Measurements from ENCODE around the gene NME4.

- TF ChIP-seq ZNF274 (IDR thresholded peaks at IDR 0.05; ENCODE audit: low read depth, low read length) (no peak), POLR2AphosphoS5 (IDR thresholded peaks at IDR 0.05; ENCODE audit: low read depth, low read length) (no peak), CTCF (IDR thresholded peaks at IDR 0.05 in 2 of 3, conservative IDR thresholded peaks at IDR 0.05 in 1 of 3; ENCODE audit: borderline replicate concordance in 1 of 3, insufficient read depth in 1 of 3, low read depth in 2 of 3, low read length in 2 of 3) (no peak), EZH2 (IDR thresholded peaks at IDR 0.05) (no peak), RAD21 (IDR thresholded peaks at IDR 0.05; ENCODE audit: low read depth) (no peak), REST (IDR thresholded peaks at IDR 0.05; ENCODE audit: low read depth) (no peak), MAX (IDR thresholded peaks at IDR 0.05) (no peak), JUND (IDR thresholded peaks at IDR 0.05) (no peak), TCF7L2 (IDR thresholded peaks at IDR 0.05; ENCODE audit: borderline replicate concordance, extremely low read depth, insufficient read depth, insufficient read length) (no peak), SIN3A (IDR thresholded peaks at IDR 0.05; ENCODE audit: low read depth) (no peak), POLR2A (IDR thresholded peaks at IDR 0.05; ENCODE audit: borderline replicate concordance, extremely low read depth, insufficient read depth, insufficient read length) (no peak)
- TF ChIP-seq, protein P1, sequence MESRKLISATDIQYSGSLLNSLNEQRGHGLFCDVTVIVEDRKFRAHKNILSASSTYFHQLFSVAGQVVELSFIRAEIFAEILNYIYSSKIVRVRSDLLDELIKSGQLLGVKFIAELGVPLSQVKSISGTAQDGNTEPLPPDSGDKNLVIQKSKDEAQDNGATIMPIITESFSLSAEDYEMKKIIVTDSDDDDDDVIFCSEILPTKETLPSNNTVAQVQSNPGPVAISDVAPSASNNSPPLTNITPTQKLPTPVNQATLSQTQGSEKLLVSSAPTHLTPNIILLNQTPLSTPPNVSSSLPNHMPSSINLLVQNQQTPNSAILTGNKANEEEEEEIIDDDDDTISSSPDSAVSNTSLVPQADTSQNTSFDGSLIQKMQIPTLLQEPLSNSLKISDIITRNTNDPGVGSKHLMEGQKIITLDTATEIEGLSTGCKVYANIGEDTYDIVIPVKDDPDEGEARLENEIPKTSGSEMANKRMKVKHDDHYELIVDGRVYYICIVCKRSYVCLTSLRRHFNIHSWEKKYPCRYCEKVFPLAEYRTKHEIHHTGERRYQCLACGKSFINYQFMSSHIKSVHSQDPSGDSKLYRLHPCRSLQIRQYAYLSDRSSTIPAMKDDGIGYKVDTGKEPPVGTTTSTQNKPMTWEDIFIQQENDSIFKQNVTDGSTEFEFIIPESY (IDR thresholded peaks at IDR 0.05; ENCODE audit: extremely low read depth, insufficient replicate concordance, low read length) = no peak
These were observed 29.6 kb upstream of the NME4 start for GRCh38 chr16:367333-367903.

All from HCT116 (cell line).